Measurements from ENCODE around the gene KRT2.
A peak's percentile ranks its signal among the peaks of the same experiment; 100 is the strongest.

KRT2 gene

GRCh38 chr12:52606581-52607218 lies 45.3 kb downstream of the KRT2 start:
- Histone ChIP-seq H2AFZ (ENCODE audit: insufficient read depth, low read length, poor library complexity) (no peak overlapping the region), H2BK5ac (ENCODE audit: low read depth, low read length, poor library complexity) (no peak overlapping the region), H4K8ac (ENCODE audit: low read depth, low read length) (no peak overlapping the region), H2BK120ac (ENCODE audit: insufficient read depth, low read length, poor library complexity) (no peak overlapping the region), H3K9me3 (ENCODE audit: insufficient read depth, low read depth, low read length) (peaks cover 3% of the 10 kb centered on the region), H3K4me2 (ENCODE audit: low read length) (no peak overlapping the region), H3K79me2 (ENCODE audit: control insufficient read depth, insufficient read depth, low read length, poor library complexity) (no peaks in the 10 kb centered on the region), H3K9ac (ENCODE audit: low read length) (no peak overlapping the region), H3K18ac (ENCODE audit: low read length) (no peak overlapping the region), H4K12ac (ENCODE audit: low read depth, low read length) (no peak overlapping the region), H3K4ac (ENCODE audit: low read depth, low read length) (no peak overlapping the region), H2AK5ac (ENCODE audit: low read length) (no peak overlapping the region), H4K91ac (ENCODE audit: low read depth, low read length) (no peak overlapping the region), H3K27ac (ENCODE audit: low read depth, low read length) (no peak overlapping the region), H3K23ac (ENCODE audit: low read length) (no peak overlapping the region), H3K79me1 (ENCODE audit: low read length) (no peaks in the 10 kb centered on the region), H3K14ac (ENCODE audit: low read length) (no peak overlapping the region), H3K4me1 (ENCODE audit: control insufficient read depth in 1 of 2, insufficient read depth in 2 of 2, low read length in 2 of 2) (no peaks in the 10 kb centered on the region), H2BK12ac (ENCODE audit: low read length) (no peak overlapping the region), H3K36me3 (ENCODE audit: control insufficient read depth in 1 of 2, insufficient read depth in 2 of 2, low read length in 2 of 2) (no peaks in the 10 kb centered on the region), H3K4me3 (ENCODE audit: low read depth, low read length) (no peak overlapping the region), H3K27me3 (ENCODE audit: insufficient read depth, low read length) (no peaks in the 10 kb centered on the region)
- DNase-seq = no peak
- WGBS (ENCODE audit: extremely low coverage, insufficient coverage, insufficient read length) = no CpG with 5 or more reads among the region's 7 CpGs

GRCh38 chr12:52606096-52606495 lies 45.9 kb downstream of the KRT2 start:
- no CpG with 5 or more reads among the region's 3 CpGs for WGBS (ENCODE audit: extremely low coverage, insufficient coverage, insufficient read length)

GRCh38 chr12:52605542-52605941 lies 46.5 kb downstream of the KRT2 start:
- Histone ChIP-seq H3K27me3 (ENCODE audit: insufficient read depth, low read length) (no peaks in the 10 kb centered on the region), H2BK12ac (ENCODE audit: low read length) (no peak overlapping the region), H3K4ac (ENCODE audit: low read depth, low read length) (no peak overlapping the region), H3K36me3 (ENCODE audit: control insufficient read depth in 1 of 2, insufficient read depth in 2 of 2, low read length in 2 of 2) (no peaks in the 10 kb centered on the region), H3K9ac (ENCODE audit: low read length) (no peak overlapping the region), H3K18ac (ENCODE audit: low read length) (no peak overlapping the region), H3K9me3 (ENCODE audit: insufficient read depth, low read depth, low read length) (peaks cover 5% of the 10 kb centered on the region), H2BK120ac (ENCODE audit: insufficient read depth, low read length, poor library complexity) (no peak overlapping the region), H3K4me1 (ENCODE audit: control insufficient read depth in 1 of 2, insufficient read depth in 2 of 2, low read length in 2 of 2) (no peaks in the 10 kb centered on the region), H2AK5ac (ENCODE audit: low read length) (no peak overlapping the region), H3K27ac (ENCODE audit: low read depth, low read length) (no peak overlapping the region), H3K4me3 (ENCODE audit: low read depth, low read length) (no peak overlapping the region), H4K91ac (ENCODE audit: low read depth, low read length) (no peak overlapping the region), H2AFZ (ENCODE audit: insufficient read depth, low read length, poor library complexity) (no peak overlapping the region), H2BK5ac (ENCODE audit: low read depth, low read length, poor library complexity) (no peak overlapping the region), H3K14ac (ENCODE audit: low read length) (no peak overlapping the region), H3K79me2 (ENCODE audit: control insufficient read depth, insufficient read depth, low read length, poor library complexity) (no peaks in the 10 kb centered on the region), H3K23ac (ENCODE audit: low read length) (no peak overlapping the region), H4K8ac (ENCODE audit: low read depth, low read length) (no peak overlapping the region), H3K4me2 (ENCODE audit: low read length) (no peak overlapping the region), H3K79me1 (ENCODE audit: low read length) (no peaks in the 10 kb centered on the region), H4K12ac (ENCODE audit: low read depth, low read length) (no peak overlapping the region)
- no peak for DNase-seq
- no CpG with 5 or more reads among the region's 1 CpG for WGBS (ENCODE audit: extremely low coverage, insufficient coverage, insufficient read length)

More at GRCh38 chr12:52606096-52606495, 45.9 kb downstream of the KRT2 start:
- no peak overlapping the region for H2BK120ac ChIP-seq (ENCODE audit: insufficient read depth, low read length, poor library complexity)
- H3K18ac ChIP-seq (ENCODE audit: low read length) = no peak overlapping the region
- H3K4ac ChIP-seq (ENCODE audit: low read depth, low read length) = no peak overlapping the region
- DNase-seq = no peak
- H3K9me3 ChIP-seq (ENCODE audit: insufficient read depth, low read depth, low read length) = peaks cover 3% of the 10 kb centered on the region
- H4K12ac ChIP-seq (ENCODE audit: low read depth, low read length) = no peak overlapping the region
- H3K79me1 ChIP-seq (ENCODE audit: low read length) = no peaks in the 10 kb centered on the region
- no peak overlapping the region for H3K4me3 ChIP-seq (ENCODE audit: low read depth, low read length)
- no peak overlapping the region for H3K4me2 ChIP-seq (ENCODE audit: low read length)
- no peaks in the 10 kb centered on the region for H3K36me3 ChIP-seq (ENCODE audit: control insufficient read depth in 1 of 2, insufficient read depth in 2 of 2, low read length in 2 of 2)
- H3K27ac ChIP-seq (ENCODE audit: low read depth, low read length) = no peak overlapping the region
- no peak overlapping the region for H4K8ac ChIP-seq (ENCODE audit: low read depth, low read length)
- H3K23ac ChIP-seq (ENCODE audit: low read length) = no peak overlapping the region
- no peaks in the 10 kb centered on the region for H3K79me2 ChIP-seq (ENCODE audit: control insufficient read depth, insufficient read depth, low read length, poor library complexity)
- H3K14ac ChIP-seq (ENCODE audit: low read length) = no peak overlapping the region
- no peak overlapping the region for H4K91ac ChIP-seq (ENCODE audit: low read depth, low read length)
- no peaks in the 10 kb centered on the region for H3K4me1 ChIP-seq (ENCODE audit: control insufficient read depth in 1 of 2, insufficient read depth in 2 of 2, low read length in 2 of 2)
- no peak overlapping the region for H2AK5ac ChIP-seq (ENCODE audit: low read length)
- H3K9ac ChIP-seq (ENCODE audit: low read length) = no peak overlapping the region
- no peak overlapping the region for H2BK5ac ChIP-seq (ENCODE audit: low read depth, low read length, poor library complexity)
- no peak overlapping the region for H2BK12ac ChIP-seq (ENCODE audit: low read length)
- no peak overlapping the region for H2AFZ ChIP-seq (ENCODE audit: insufficient read depth, low read length, poor library complexity)
- no peaks in the 10 kb centered on the region for H3K27me3 ChIP-seq (ENCODE audit: insufficient read depth, low read length)

GRCh38 chr12:52604859-52605258 lies 47.2 kb downstream of the KRT2 start:
- Histone ChIP-seq H3K27me3 (ENCODE audit: insufficient read depth, low read length) (no peaks in the 10 kb centered on the region), H4K12ac (ENCODE audit: low read depth, low read length) (no peak overlapping the region), H3K79me2 (ENCODE audit: control insufficient read depth, insufficient read depth, low read length, poor library complexity) (no peaks in the 10 kb centered on the region), H3K9me3 (ENCODE audit: insufficient read depth, low read depth, low read length) (peaks cover 5% of the 10 kb centered on the region), H2AK5ac (ENCODE audit: low read length) (no peak overlapping the region), H3K4me2 (ENCODE audit: low read length) (no peak overlapping the region), H2BK120ac (ENCODE audit: insufficient read depth, low read length, poor library complexity) (no peak overlapping the region), H3K18ac (ENCODE audit: low read length) (no peak overlapping the region), H4K8ac (ENCODE audit: low read depth, low read length) (no peak overlapping the region), H2BK5ac (ENCODE audit: low read depth, low read length, poor library complexity) (no peak overlapping the region), H3K4ac (ENCODE audit: low read depth, low read length) (no peak overlapping the region), H3K4me3 (ENCODE audit: low read depth, low read length) (peak overlapping the region; percentile 8), H3K14ac (ENCODE audit: low read length) (no peak overlapping the region), H3K27ac (ENCODE audit: low read depth, low read length) (no peak overlapping the region), H3K23ac (ENCODE audit: low read length) (no peak overlapping the region), H4K91ac (ENCODE audit: low read depth, low read length) (no peak overlapping the region), H2BK12ac (ENCODE audit: low read length) (no peak overlapping the region), H2AFZ (ENCODE audit: insufficient read depth, low read length, poor library complexity) (no peak overlapping the region), H3K79me1 (ENCODE audit: low read length) (no peaks in the 10 kb centered on the region), H3K4me1 (ENCODE audit: control insufficient read depth in 1 of 2, insufficient read depth in 2 of 2, low read length in 2 of 2) (no peaks in the 10 kb centered on the region), H3K9ac (ENCODE audit: low read length) (peak overlapping the region; percentile 18), H3K36me3 (ENCODE audit: control insufficient read depth in 1 of 2, insufficient read depth in 2 of 2, low read length in 2 of 2) (no peaks in the 10 kb centered on the region)
- DNase-seq = no peak
